ENCODE results near the gene CNOT10. TPM values are rescaled to one million over a fixed set of nuclear protein-coding genes. Genes with fewer than 3 reads are reported as not detected.

Gene CNOT10, protein sequence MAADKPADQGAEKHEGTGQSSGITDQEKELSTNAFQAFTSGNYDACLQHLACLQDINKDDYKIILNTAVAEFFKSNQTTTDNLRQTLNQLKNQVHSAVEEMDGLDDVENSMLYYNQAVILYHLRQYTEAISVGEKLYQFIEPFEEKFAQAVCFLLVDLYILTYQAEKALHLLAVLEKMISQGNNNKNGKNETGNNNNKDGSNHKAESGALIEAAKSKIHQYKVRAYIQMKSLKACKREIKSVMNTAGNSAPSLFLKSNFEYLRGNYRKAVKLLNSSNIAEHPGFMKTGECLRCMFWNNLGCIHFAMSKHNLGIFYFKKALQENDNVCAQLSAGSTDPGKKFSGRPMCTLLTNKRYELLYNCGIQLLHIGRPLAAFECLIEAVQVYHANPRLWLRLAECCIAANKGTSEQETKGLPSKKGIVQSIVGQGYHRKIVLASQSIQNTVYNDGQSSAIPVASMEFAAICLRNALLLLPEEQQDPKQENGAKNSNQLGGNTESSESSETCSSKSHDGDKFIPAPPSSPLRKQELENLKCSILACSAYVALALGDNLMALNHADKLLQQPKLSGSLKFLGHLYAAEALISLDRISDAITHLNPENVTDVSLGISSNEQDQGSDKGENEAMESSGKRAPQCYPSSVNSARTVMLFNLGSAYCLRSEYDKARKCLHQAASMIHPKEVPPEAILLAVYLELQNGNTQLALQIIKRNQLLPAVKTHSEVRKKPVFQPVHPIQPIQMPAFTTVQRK
- 12.0 and 12.2 TPM in 2 replicates for total RNA-seq

DNA sequence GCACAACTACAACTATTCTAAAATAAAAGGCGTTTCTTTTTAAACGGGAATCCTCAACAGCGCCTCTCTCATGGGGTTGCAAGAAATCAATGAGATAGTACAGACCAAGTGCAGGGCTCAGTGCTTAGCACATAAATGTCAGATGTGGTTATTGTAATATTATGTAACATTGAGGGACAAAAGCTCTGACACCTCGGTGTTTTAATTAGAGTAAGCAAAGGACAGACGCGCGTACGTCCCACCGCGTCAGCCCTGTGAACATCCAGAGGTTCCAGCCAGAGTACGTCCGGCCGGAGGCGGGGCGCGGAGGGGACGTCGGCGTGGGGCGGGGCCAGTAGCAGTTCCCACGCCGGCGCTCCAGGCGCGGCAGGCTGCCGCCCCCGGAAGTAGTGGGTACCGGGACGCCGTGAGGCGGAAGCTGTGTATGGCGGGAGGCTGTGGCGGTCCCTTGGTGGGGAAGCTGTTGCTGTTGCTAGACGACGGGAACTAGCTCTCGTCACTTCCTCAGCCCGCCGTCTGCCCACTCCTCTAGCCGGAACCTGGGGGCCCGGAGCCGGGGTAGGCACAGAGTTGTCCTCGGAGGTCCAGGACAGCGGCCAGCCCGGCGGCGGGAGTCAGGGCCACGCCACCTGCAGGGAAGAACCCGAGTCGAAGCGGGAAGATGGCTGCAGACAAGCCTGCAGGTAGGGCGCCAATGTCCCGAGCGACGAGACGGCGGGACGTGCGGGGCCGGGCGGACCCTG lies at the start of gene CNOT10:
TSS of gene CNOT10 (plus strand) at position 389 of the 743 bp plus-strand sequence. CDS start at position 662, 273 bp downstream.

DNA sequence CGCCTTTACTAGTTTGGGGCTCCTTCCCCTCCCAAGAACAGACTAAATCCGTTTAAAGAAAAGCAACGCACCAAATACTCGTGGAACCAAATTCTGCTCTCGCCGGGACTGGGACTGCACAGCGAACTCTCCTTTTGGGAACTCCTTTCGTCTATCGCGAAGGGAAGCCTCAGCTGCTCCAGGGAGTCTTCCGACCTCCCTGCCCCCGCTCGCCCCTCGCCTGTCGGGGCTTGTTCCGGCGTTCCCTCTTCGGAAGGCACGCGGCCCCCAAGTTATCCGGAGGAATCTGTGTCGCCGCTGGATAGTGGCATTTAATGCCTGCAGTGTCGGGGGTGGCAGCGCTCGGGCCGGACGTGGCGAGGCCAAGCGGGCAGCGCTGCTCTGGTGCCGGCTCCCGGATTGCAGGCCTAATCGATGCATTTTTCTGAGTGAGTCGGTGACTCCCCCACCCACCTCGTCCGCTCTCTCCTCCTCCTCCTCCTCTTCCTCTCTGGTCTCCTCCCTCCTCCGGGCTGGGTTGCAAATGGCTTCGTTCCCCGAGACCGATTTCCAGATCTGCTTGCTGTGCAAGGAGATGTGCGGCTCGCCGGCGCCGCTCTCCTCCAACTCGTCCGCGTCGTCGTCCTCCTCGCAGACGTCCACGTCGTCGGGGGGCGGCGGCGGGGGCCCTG lies 132.7 kb downstream of the CNOT10 start, which contains the start of gene TRIM71:
TSS of gene TRIM71 (plus strand) at position 440 of the 671 bp plus-strand sequence. CDS start at position 524, 84 bp downstream.

Other genes with a start within 250 kb of the CNOT10 start
- 101 and 151 TPM in 2 replicates for gene CMTM6, start 182.3 kb upstream of the CNOT10 start, total RNA-seq
- 24.4 and 30.6 TPM in 2 replicates for gene DYNC1LI1, start 114.3 kb upstream of the CNOT10 start, total RNA-seq
- under 0.01 and 1.5 TPM in 2 replicates for gene TRIM71, start 132.8 kb downstream of the CNOT10 start, total RNA-seq

Measured in pericardium fibroblast (primary cell).